Body of pancreas (tissue), 4 donors: ENCODE data around the gene SMIM29.

ENCODE experiments used
- CTCF ChIP-seq, 7 experiments: fragments of 450-650 bp in 4 of 7; fragments of 200-600 bp in 3 of 7; sonication (generic) in 3 of 7; IDR thresholded peaks; one replicate each; pipeline ENCODE4 v1.5.1; 2016 to 2019; ENCODE audit warnings: antibody characterized with exemption in 7 of 7
- POLR2A ChIP-seq, 3 donors: fragments of 450-650 bp; IDR thresholded peaks; one replicate each; pipeline ENCODE4 v1.6.1; 2016; ENCODE audit warnings: antibody characterized with exemption in 3 of 3, mild to moderate bottlenecking in 2 of 3

- TF ChIP-seq POLR2A (IDR thresholded peaks at IDR 0.05) = peak; percentile 68 to 82 (median 81)
- TF ChIP-seq CTCF (IDR thresholded peaks at IDR 0.05) = no peak
Measured at GRCh38 chr6:34223956-34224940, 24.6 kb downstream of the SMIM29 start.
